ENCODE results near the gene NOD1.

Gene NOD1

GRCh38 chr7:30463405-30464145 lies 15.0 kb downstream of the NOD1 start:
- DNase-seq (ENCODE audit: low spot score in 2 of 2): no peak
- Mint-ChIP-seq H3K4me3 (no peak overlapping the region), H3K4me1 (peaks cover 34% of the 10 kb centered on the region), H3K27ac (ENCODE audit: low read depth) (no peak overlapping the region), H3K27me3 (no peaks in the 10 kb centered on the region), H3K36me3 (ENCODE audit: insufficient read depth) (peaks cover 19% of the 10 kb centered on the region), H3K9me3 (no peaks in the 10 kb centered on the region)
- no peak for ATAC-seq (replicated peaks; ENCODE audit: extremely low read depth, poor library complexity, severe bottlenecking)

- Mint-ChIP-seq H3K9me3 (no peaks in the 10 kb centered on the region), H3K36me3 (ENCODE audit: insufficient read depth) (peaks cover 23% of the 10 kb centered on the region), H3K27me3 (no peaks in the 10 kb centered on the region), H3K4me1 (peaks cover 34% of the 10 kb centered on the region), H3K4me3 (no peak overlapping the region), H3K27ac (ENCODE audit: low read depth) (no peak overlapping the region)
- ATAC-seq (replicated peaks; ENCODE audit: extremely low read depth, poor library complexity, severe bottlenecking) (no peak), DNase-seq (ENCODE audit: low spot score in 2 of 2) (no peak)
Measured at GRCh38 chr7:30462179-30462578, 16.4 kb downstream of the NOD1 start.

- H3K27ac Mint-ChIP-seq (ENCODE audit: low read depth): no peak overlapping the region
Measured at GRCh38 chr7:30460246-30460633, 18.3 kb downstream of the NOD1 start.

GRCh38 chr7:30459591-30460245 lies 18.9 kb downstream of the NOD1 start:
- no peak overlapping the region for H3K4me3 Mint-ChIP-seq
- H3K4me1 Mint-ChIP-seq: peaks cover 17% of the 10 kb centered on the region
- H3K27ac Mint-ChIP-seq (ENCODE audit: low read depth): no peak overlapping the region
- H3K36me3 Mint-ChIP-seq (ENCODE audit: insufficient read depth): peaks cover 35% of the 10 kb centered on the region
- no peaks in the 10 kb centered on the region for H3K27me3 Mint-ChIP-seq
- H3K9me3 Mint-ChIP-seq: no peaks in the 10 kb centered on the region
- ATAC-seq (replicated peaks; ENCODE audit: extremely low read depth, poor library complexity, severe bottlenecking) (no peak), DNase-seq (ENCODE audit: low spot score in 2 of 2) (no peak)

More at GRCh38 chr7:30460246-30460633, 18.3 kb downstream of the NOD1 start:
- no peaks in the 10 kb centered on the region for H3K9me3 Mint-ChIP-seq
- no peaks in the 10 kb centered on the region for H3K27me3 Mint-ChIP-seq
- ATAC-seq (replicated peaks; ENCODE audit: extremely low read depth, poor library complexity, severe bottlenecking) (no peak), DNase-seq (ENCODE audit: low spot score in 2 of 2) (no peak)
- no peak overlapping the region for H3K4me3 Mint-ChIP-seq
- peaks cover 23% of the 10 kb centered on the region for H3K4me1 Mint-ChIP-seq
- H3K36me3 Mint-ChIP-seq (ENCODE audit: insufficient read depth): peaks cover 35% of the 10 kb centered on the region

GRCh38 chr7:30458311-30458710 lies 20.3 kb downstream of the NOD1 start:
- peaks cover 6% of the 10 kb centered on the region for H3K4me1 Mint-ChIP-seq
- DNase-seq (ENCODE audit: low spot score in 2 of 2) (no peak), ATAC-seq (replicated peaks; ENCODE audit: extremely low read depth, poor library complexity, severe bottlenecking) (no peak)
- H3K9me3 Mint-ChIP-seq: no peaks in the 10 kb centered on the region
- peak overlapping the region; percentile 29 for H3K27ac Mint-ChIP-seq (ENCODE audit: low read depth)
- H3K36me3 Mint-ChIP-seq (ENCODE audit: insufficient read depth): peaks cover 30% of the 10 kb centered on the region
- no peak overlapping the region for H3K4me3 Mint-ChIP-seq
- H3K27me3 Mint-ChIP-seq: no peaks in the 10 kb centered on the region

GRCh38 chr7:30453921-30454320 lies 24.7 kb downstream of the NOD1 start:
- Mint-ChIP-seq H3K4me1 (no peaks in the 10 kb centered on the region), H3K27me3 (no peaks in the 10 kb centered on the region), H3K9me3 (no peaks in the 10 kb centered on the region), H3K27ac (ENCODE audit: low read depth) (no peak overlapping the region), H3K4me3 (no peak overlapping the region), H3K36me3 (ENCODE audit: insufficient read depth) (peaks cover 22% of the 10 kb centered on the region)
- DNase-seq (ENCODE audit: low spot score in 2 of 2): no peak
- no peak for ATAC-seq (replicated peaks; ENCODE audit: extremely low read depth, poor library complexity, severe bottlenecking)

- no peak for DNase-seq (ENCODE audit: low spot score in 2 of 2)
- Mint-ChIP-seq H3K27me3 (no peaks in the 10 kb centered on the region), H3K36me3 (ENCODE audit: insufficient read depth) (peaks cover 19% of the 10 kb centered on the region), H3K9me3 (no peaks in the 10 kb centered on the region), H3K4me3 (no peak overlapping the region), H3K4me1 (no peaks in the 10 kb centered on the region), H3K27ac (ENCODE audit: low read depth) (no peak overlapping the region)
- no peak for ATAC-seq (replicated peaks; ENCODE audit: extremely low read depth, poor library complexity, severe bottlenecking)
Measured at GRCh38 chr7:30453016-30453415, 25.6 kb downstream of the NOD1 start.

- H3K27ac Mint-ChIP-seq (ENCODE audit: low read depth): no peak overlapping the region
- no peaks in the 10 kb centered on the region for H3K27me3 Mint-ChIP-seq
- ATAC-seq (replicated peaks; ENCODE audit: extremely low read depth, poor library complexity, severe bottlenecking): no peak
- peaks cover 24% of the 10 kb centered on the region for H3K36me3 Mint-ChIP-seq (ENCODE audit: insufficient read depth)
- no peak for DNase-seq (ENCODE audit: low spot score in 2 of 2)
- H3K4me1 Mint-ChIP-seq: no peaks in the 10 kb centered on the region
- no peak overlapping the region for H3K4me3 Mint-ChIP-seq
- no peaks in the 10 kb centered on the region for H3K9me3 Mint-ChIP-seq
Measured at GRCh38 chr7:30452280-30452930, 26.2 kb downstream of the NOD1 start.

GRCh38 chr7:30451539-30452279 lies 26.9 kb downstream of the NOD1 start:
- Mint-ChIP-seq H3K36me3 (ENCODE audit: insufficient read depth) (peaks cover 21% of the 10 kb centered on the region), H3K4me3 (no peak overlapping the region), H3K27ac (ENCODE audit: low read depth) (no peak overlapping the region), H3K4me1 (no peaks in the 10 kb centered on the region), H3K9me3 (no peaks in the 10 kb centered on the region), H3K27me3 (no peaks in the 10 kb centered on the region)
- ATAC-seq (replicated peaks; ENCODE audit: extremely low read depth, poor library complexity, severe bottlenecking) (no peak), DNase-seq (ENCODE audit: low spot score in 2 of 2) (no peak)

- Mint-ChIP-seq H3K4me3 (no peak overlapping the region), H3K36me3 (ENCODE audit: insufficient read depth) (peaks cover 17% of the 10 kb centered on the region)
- no peak for ATAC-seq (replicated peaks; ENCODE audit: extremely low read depth, poor library complexity, severe bottlenecking)
Measured at GRCh38 chr7:30450983-30451497, 27.5 kb downstream of the NOD1 start.

GRCh38 chr7:30450240-30450982 lies 28.2 kb downstream of the NOD1 start:
- peaks cover 16% of the 10 kb centered on the region for H3K36me3 Mint-ChIP-seq (ENCODE audit: insufficient read depth)
- no peak overlapping the region for H3K4me3 Mint-ChIP-seq
- no peak for ATAC-seq (replicated peaks; ENCODE audit: extremely low read depth, poor library complexity, severe bottlenecking)
- no peaks in the 10 kb centered on the region for H3K9me3 Mint-ChIP-seq
- no peak for DNase-seq (ENCODE audit: low spot score in 2 of 2)
- no peak overlapping the region for H3K27ac Mint-ChIP-seq (ENCODE audit: low read depth)
- peaks cover 7% of the 10 kb centered on the region for H3K4me1 Mint-ChIP-seq
- no peaks in the 10 kb centered on the region for H3K27me3 Mint-ChIP-seq

More at GRCh38 chr7:30450983-30451497, 27.5 kb downstream of the NOD1 start:
- Mint-ChIP-seq H3K9me3 (no peaks in the 10 kb centered on the region), H3K27ac (ENCODE audit: low read depth) (no peak overlapping the region), H3K27me3 (no peaks in the 10 kb centered on the region), H3K4me1 (peaks cover 3% of the 10 kb centered on the region)
- no peak for DNase-seq (ENCODE audit: low spot score in 2 of 2)
